ENCODE data around the gene CEP250.

DNA sequence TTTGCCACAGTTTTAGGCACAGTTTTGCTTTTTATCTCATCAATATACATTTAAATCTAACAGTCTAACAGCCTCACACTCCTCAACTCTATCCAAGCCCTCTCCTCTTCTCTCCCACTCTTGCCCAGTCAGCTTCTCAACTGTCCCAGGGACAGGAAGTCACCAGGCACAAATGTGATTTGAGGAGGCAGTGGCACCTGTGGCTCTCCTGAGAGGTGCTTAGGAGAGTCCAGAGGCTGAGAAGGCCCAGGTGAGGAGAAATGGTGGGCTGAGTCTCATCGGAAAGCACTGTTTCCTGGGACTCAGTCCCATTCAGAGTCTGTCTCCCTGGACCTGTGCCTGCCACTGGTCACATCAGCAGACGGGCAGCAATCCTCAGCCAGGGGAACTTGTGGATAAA lies 22.1 kb upstream of the CEP250 start:
- TF ChIP-seq, protein P1, sequence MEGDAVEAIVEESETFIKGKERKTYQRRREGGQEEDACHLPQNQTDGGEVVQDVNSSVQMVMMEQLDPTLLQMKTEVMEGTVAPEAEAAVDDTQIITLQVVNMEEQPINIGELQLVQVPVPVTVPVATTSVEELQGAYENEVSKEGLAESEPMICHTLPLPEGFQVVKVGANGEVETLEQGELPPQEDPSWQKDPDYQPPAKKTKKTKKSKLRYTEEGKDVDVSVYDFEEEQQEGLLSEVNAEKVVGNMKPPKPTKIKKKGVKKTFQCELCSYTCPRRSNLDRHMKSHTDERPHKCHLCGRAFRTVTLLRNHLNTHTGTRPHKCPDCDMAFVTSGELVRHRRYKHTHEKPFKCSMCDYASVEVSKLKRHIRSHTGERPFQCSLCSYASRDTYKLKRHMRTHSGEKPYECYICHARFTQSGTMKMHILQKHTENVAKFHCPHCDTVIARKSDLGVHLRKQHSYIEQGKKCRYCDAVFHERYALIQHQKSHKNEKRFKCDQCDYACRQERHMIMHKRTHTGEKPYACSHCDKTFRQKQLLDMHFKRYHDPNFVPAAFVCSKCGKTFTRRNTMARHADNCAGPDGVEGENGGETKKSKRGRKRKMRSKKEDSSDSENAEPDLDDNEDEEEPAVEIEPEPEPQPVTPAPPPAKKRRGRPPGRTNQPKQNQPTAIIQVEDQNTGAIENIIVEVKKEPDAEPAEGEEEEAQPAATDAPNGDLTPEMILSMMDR (tag by site-specific recombination; IDR thresholded peaks at IDR 0.05): no peak
- TF ChIP-seq ZNF549 (tag by site-specific recombination; IDR thresholded peaks at IDR 0.05): no peak
- no peak for TF ChIP-seq ZNF221 (tag by site-specific recombination; IDR thresholded peaks at IDR 0.05; ENCODE audit: borderline replicate concordance)
- TF ChIP-seq ZNF274 (IDR thresholded peaks at IDR 0.05; ENCODE audit: low read length): no peak
- TF ChIP-seq ZNF274 (tag by site-specific recombination; IDR thresholded peaks at IDR 0.05; ENCODE audit: borderline replicate concordance): no peak

Measured in HEK293 (cell line).